HUES64 (cell line): Measurements from ENCODE around the gene OR51A2. TPM values are rescaled to one million over a fixed set of nuclear protein-coding genes. Genes with fewer than 3 reads are reported as not detected.
"Not testable (repeated sequence)": the region's sequence is repeated elsewhere in the genome, so short reads cannot be mapped to it uniquely, and the experiment has no call there.

Experiments used
- H3K27ac ChIP-seq: 2 replicates; pipeline ENCODE4 v1.7.0; 2013; ENCODE audit warnings: low read depth, low read length, inconsistent platforms
- H3K27me3 ChIP-seq: 2 replicates; pipeline ENCODE4 v1.6.1; 2013; ENCODE audit warnings: mild to moderate bottlenecking, low read length; ENCODE audit not compliant: insufficient read depth
- H3K36me3 ChIP-seq: 2 replicates; pipeline ENCODE4 v1.6.1; 2013; ENCODE audit warnings: mild to moderate bottlenecking, low read length; ENCODE audit not compliant: insufficient read depth
- H3K4me1 ChIP-seq: 2 replicates; pipeline ENCODE4 v1.6.1; 2013; ENCODE audit warnings: mild to moderate bottlenecking, low read length, moderate library complexity; ENCODE audit not compliant: insufficient read depth
- H3K4me3 ChIP-seq: 2 replicates; pipeline ENCODE4 v1.5.1; 2013; ENCODE audit warnings: mild to moderate bottlenecking, low read length, moderate library complexity
- H3K9ac ChIP-seq: 2 replicates; pipeline ENCODE4 v1.6.1; 2013; ENCODE audit warnings: mild to moderate bottlenecking, low read depth, low read length
- H3K9me3 ChIP-seq: 2 replicates; pipeline ENCODE4 v1.6.1; 2013; ENCODE audit warnings: low read depth, low read length; ENCODE audit not compliant: insufficient read depth
- WGBS: fragments of 150-250, 120-280 bp; methylation state at CpG from one replicate; pipeline ENCODE4 v1.1.7; 2013; ENCODE audit warnings: missing lambda C conversion rate; 5-methylcytosine and 5-hydroxymethylcytosine counted together
- polyA plus RNA-seq, 2 experiments: library from polyadenylated mRNA; stranded (reverse); fragments of 50-300 nt; gene quantifications; one replicate each; pipeline ENCODE4 v1.2.3, GENCODE V29; 2013

The OR51A2 gene
- not detected for polyA plus RNA-seq (2013, experiment 1 of 2)
- polyA plus RNA-seq (2013, experiment 2 of 2), result not detected

GRCh38 chr11:4955613-4956012, at the start of gene OR51A2:
Gene OR51A2 (minus strand): TSS chr11:4955713. CDS start chr11:4955713, 0 bp downstream.
- H3K36me3 ChIP-seq, H3K27ac ChIP-seq, H3K27me3 ChIP-seq, H3K4me3 ChIP-seq, H3K4me1 ChIP-seq, H3K9ac ChIP-seq, H3K9me3 ChIP-seq: not testable (repeated sequence)
- WGBS, result 98% methylated on average over 2 of the region's 2 CpGs

- H3K36me3 ChIP-seq, result no peaks in the 10 kb centered on the region
- H3K27ac ChIP-seq, result no peak overlapping the region
- H3K4me1 ChIP-seq, result no peaks in the 10 kb centered on the region
- no peaks in the 10 kb centered on the region for H3K27me3 ChIP-seq
- WGBS, result 62% methylated on average over 5 of the region's 6 CpGs
- no peak overlapping the region for H3K4me3 ChIP-seq
- H3K9ac ChIP-seq, result no peak overlapping the region
- H3K9me3 ChIP-seq, result no peaks in the 10 kb centered on the region
These were observed 49.1 kb upstream of the OR51A2 start for GRCh38 chr11:5004424-5005274.

- Histone ChIP-seq H3K27ac (no peak within 1 kb of the TSS), H3K9me3 (no peaks in the 10 kb centered on the region), H3K36me3 (no peaks in the 10 kb centered on the region), H3K9ac (no peak within 1 kb of the TSS), H3K4me3 (no peak within 1 kb of the TSS), H3K27me3 (no peaks in the 10 kb centered on the region), H3K4me1 (no peaks in the 10 kb centered on the region)
- WGBS, result 86% methylated on average over 1 of the region's 2 CpGs
These were observed 39.0 kb upstream of the OR51A2 start, which contains the start of gene OR51L1 for GRCh38 chr11:4994551-4994950. Gene OR51L1 (plus strand): TSS chr11:4994851. CDS start chr11:4998983, 4,132 bp downstream.

- Histone ChIP-seq H3K4me3 (no peak overlapping the region), H3K27me3 (no peaks in the 10 kb centered on the region), H3K27ac (no peak overlapping the region), H3K4me1 (no peaks in the 10 kb centered on the region), H3K36me3 (no peaks in the 10 kb centered on the region), H3K9ac (no peak overlapping the region), H3K9me3 (no peaks in the 10 kb centered on the region)
- WGBS, result 94% methylated on average over 1 of the region's 1 CpG
These were observed 35.5 kb upstream of the OR51A2 start for GRCh38 chr11:4991060-4991459.

GRCh38 chr11:4983841-4984240, 28.3 kb upstream of the OR51A2 start:
- Histone ChIP-seq H3K36me3 (no peaks in the 10 kb centered on the region), H3K4me1 (no peaks in the 10 kb centered on the region), H3K9ac (no peak overlapping the region), H3K4me3 (no peak overlapping the region), H3K27me3 (no peaks in the 10 kb centered on the region), H3K9me3 (no peaks in the 10 kb centered on the region), H3K27ac (no peak overlapping the region)
- WGBS, result 85% methylated on average over 6 of the region's 6 CpGs

- 92% methylated on average over 2 of the region's 3 CpGs for WGBS
- Histone ChIP-seq H3K9ac (no peak overlapping the region), H3K27me3 (no peaks in the 10 kb centered on the region), H3K27ac (no peak overlapping the region), H3K4me1 (no peaks in the 10 kb centered on the region), H3K9me3 (no peaks in the 10 kb centered on the region), H3K36me3 (no peaks in the 10 kb centered on the region), H3K4me3 (no peak overlapping the region)
These were observed 27.2 kb upstream of the OR51A2 start for GRCh38 chr11:4982678-4983077.

GRCh38 chr11:4979036-4979435, 23.5 kb upstream of the OR51A2 start:
- H3K4me1 ChIP-seq, result no peaks in the 10 kb centered on the region
- H3K9ac ChIP-seq, result no peak overlapping the region
- no peaks in the 10 kb centered on the region for H3K9me3 ChIP-seq
- no peak overlapping the region for H3K27ac ChIP-seq
- H3K27me3 ChIP-seq, result no peaks in the 10 kb centered on the region
- H3K36me3 ChIP-seq, result no peaks in the 10 kb centered on the region
- WGBS, result 89% methylated on average over 3 of the region's 3 CpGs
- no peak overlapping the region for H3K4me3 ChIP-seq

GRCh38 chr11:4975436-4975835, 19.9 kb upstream of the OR51A2 start:
- no peak overlapping the region for H3K4me3 ChIP-seq
- no peaks in the 10 kb centered on the region for H3K4me1 ChIP-seq
- 92% methylated on average over 4 of the region's 5 CpGs for WGBS
- no peaks in the 10 kb centered on the region for H3K9me3 ChIP-seq
- H3K36me3 ChIP-seq, result no peaks in the 10 kb centered on the region
- no peaks in the 10 kb centered on the region for H3K27me3 ChIP-seq
- no peak overlapping the region for H3K9ac ChIP-seq
- H3K27ac ChIP-seq, result no peak overlapping the region

GRCh38 chr11:4962816-4963215, 7.3 kb upstream of the OR51A2 start:
- WGBS, result 85% methylated on average over 1 of the region's 1 CpG
- no peak overlapping the region for H3K27ac ChIP-seq
- no peaks in the 10 kb centered on the region for H3K36me3 ChIP-seq
- H3K9ac ChIP-seq, result no peak overlapping the region
- H3K27me3 ChIP-seq, result no peaks in the 10 kb centered on the region
- H3K4me3 ChIP-seq, result no peak overlapping the region
- H3K9me3 ChIP-seq, result no peaks in the 10 kb centered on the region
- H3K4me1 ChIP-seq, result no peaks in the 10 kb centered on the region

GRCh38 chr11:4960877-4961276, 5.4 kb upstream of the OR51A2 start:
- Histone ChIP-seq H3K27me3 (no peaks in the 10 kb centered on the region), H3K9me3 (no peaks in the 10 kb centered on the region), H3K27ac (no peak overlapping the region), H3K9ac (no peak overlapping the region), H3K4me1 (no peaks in the 10 kb centered on the region), H3K36me3 (no peaks in the 10 kb centered on the region), H3K4me3 (no peak overlapping the region)
- WGBS, result 95% methylated on average over 3 of the region's 3 CpGs

GRCh38 chr11:4957396-4957795, 1.9 kb upstream of the OR51A2 start:
- Histone ChIP-seq H3K27ac (no peak overlapping the region), H3K36me3 (no peaks in the 10 kb centered on the region), H3K4me1 (no peaks in the 10 kb centered on the region), H3K27me3 (no peaks in the 10 kb centered on the region), H3K4me3 (no peak overlapping the region), H3K9ac (no peak overlapping the region), H3K9me3 (no peaks in the 10 kb centered on the region)
- WGBS, result 94% methylated on average over 4 of the region's 4 CpGs
